HUES64 (cell line): ENCODE measurements around the gene SRGAP1.

Experiments
- H3K27ac ChIP-seq: 2 replicates; pipeline ENCODE4 v1.7.0; 2013; ENCODE audit warnings: low read depth, low read length, inconsistent platforms
- H3K27me3 ChIP-seq: 2 replicates; pipeline ENCODE4 v1.6.1; 2013; ENCODE audit warnings: mild to moderate bottlenecking, low read length; ENCODE audit not compliant: insufficient read depth
- H3K36me3 ChIP-seq: 2 replicates; pipeline ENCODE4 v1.6.1; 2013; ENCODE audit warnings: mild to moderate bottlenecking, low read length; ENCODE audit not compliant: insufficient read depth
- H3K4me1 ChIP-seq: 2 replicates; pipeline ENCODE4 v1.6.1; 2013; ENCODE audit warnings: mild to moderate bottlenecking, low read length, moderate library complexity; ENCODE audit not compliant: insufficient read depth
- H3K4me3 ChIP-seq: 2 replicates; pipeline ENCODE4 v1.5.1; 2013; ENCODE audit warnings: mild to moderate bottlenecking, low read length, moderate library complexity
- H3K9ac ChIP-seq: 2 replicates; pipeline ENCODE4 v1.6.1; 2013; ENCODE audit warnings: mild to moderate bottlenecking, low read depth, low read length
- H3K9me3 ChIP-seq: 2 replicates; pipeline ENCODE4 v1.6.1; 2013; ENCODE audit warnings: low read depth, low read length; ENCODE audit not compliant: insufficient read depth
- WGBS: fragments of 150-250, 120-280 bp; methylation state at CpG from one replicate; pipeline ENCODE4 v1.1.7; 2013; ENCODE audit warnings: missing lambda C conversion rate; 5-methylcytosine and 5-hydroxymethylcytosine counted together

The SRGAP1 gene

DNA sequence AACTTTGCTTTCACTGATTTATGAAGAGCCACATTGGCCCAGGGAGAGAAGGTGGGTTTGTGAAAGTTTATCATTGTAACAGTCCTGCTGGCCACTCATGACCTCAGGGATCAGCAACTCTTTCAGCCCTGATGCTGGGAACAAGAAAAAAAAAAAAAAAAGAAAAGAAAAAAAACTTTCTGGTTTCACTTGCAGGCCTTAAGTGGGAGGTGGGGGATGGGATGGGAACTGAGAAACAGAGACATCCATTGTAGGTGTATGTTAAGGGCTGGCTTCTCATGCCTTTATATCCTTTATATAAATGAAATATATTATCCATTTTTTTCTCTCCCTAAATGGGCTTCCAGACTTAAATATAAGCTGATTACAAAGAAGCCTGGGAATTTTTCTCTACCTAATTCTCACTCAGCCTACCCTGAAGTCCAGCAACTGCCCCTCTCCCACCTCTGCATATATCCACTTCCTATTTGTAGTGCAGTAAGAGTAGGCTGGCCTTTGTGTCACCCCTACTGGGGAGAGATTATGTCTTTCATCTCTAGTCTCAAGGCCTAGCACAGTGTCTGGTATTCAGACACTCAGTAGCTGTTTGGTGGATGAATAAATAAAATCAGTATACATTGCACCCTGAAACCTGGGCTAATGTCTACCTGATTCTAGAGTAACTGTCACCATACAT is 190.5 kb downstream of the SRGAP1 start:
- peaks cover 19% of the 10 kb centered on the region for H3K4me1 ChIP-seq
- H3K9me3 ChIP-seq, result peaks cover 9% of the 10 kb centered on the region
- no peak overlapping the region for H3K9ac ChIP-seq
- H3K36me3 ChIP-seq, result no peaks in the 10 kb centered on the region
- H3K27me3 ChIP-seq, result no peaks in the 10 kb centered on the region
- H3K27ac ChIP-seq, result no peak overlapping the region
- no peak overlapping the region for H3K4me3 ChIP-seq

DNA sequence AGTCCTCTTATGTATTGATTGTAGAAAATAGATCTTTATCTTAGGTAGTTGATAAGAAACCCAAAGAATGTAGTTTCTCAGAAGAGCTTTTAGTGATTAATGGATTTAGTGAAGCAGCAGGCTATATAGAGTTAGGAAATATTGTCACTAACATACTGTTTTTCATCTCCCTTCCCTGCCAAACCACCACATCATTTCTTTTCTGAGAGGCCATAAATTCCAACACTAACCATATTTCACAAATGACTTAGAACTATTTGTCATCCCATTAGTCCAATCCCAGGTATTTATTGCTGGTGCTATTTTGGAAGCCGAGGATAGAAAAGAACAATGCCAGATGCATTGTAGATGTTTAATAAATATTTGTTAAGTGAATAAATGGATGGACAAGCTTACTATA is 191.9 kb downstream of the SRGAP1 start:
- H3K9me3 ChIP-seq, result peaks cover 8% of the 10 kb centered on the region
- WGBS, result 90% methylated on average over 1 of the region's 1 CpG
- no peaks in the 10 kb centered on the region for H3K36me3 ChIP-seq
- peaks cover 24% of the 10 kb centered on the region for H3K4me1 ChIP-seq
- no peak overlapping the region for H3K4me3 ChIP-seq
- H3K27me3 ChIP-seq, result no peaks in the 10 kb centered on the region
- no peak overlapping the region for H3K27ac ChIP-seq
- H3K9ac ChIP-seq, result no peak overlapping the region

DNA sequence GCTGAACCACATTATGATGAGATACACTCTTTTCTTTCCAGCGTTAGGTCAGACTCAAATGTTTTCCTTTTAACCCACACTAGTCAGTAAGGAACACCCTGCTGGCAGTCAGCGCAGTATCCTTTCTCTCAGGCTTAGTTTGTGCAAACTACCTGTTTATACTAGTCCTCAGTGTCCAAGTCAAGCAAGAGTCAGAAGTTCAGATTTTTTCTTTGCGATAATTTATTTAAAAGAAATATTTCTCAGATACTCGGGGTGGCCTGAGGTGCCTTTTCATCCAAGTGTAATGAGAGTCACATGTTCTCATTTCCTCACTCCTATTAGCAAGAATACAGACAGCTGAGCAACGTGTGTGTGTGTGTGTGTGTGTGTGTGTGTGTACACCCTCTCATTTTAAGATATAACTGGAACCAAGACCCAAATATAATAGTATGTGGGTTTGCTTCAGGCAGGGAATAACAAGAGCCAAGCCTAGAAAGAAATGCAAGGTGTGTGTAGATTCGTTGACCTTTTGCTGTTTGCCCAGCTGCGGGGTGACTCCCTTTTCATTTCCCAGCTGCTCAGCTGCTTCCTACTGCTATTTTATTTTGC is 194.9 kb downstream of the SRGAP1 start:
- no peaks in the 10 kb centered on the region for H3K9me3 ChIP-seq
- H3K27me3 ChIP-seq, result no peaks in the 10 kb centered on the region
- no peak overlapping the region for H3K9ac ChIP-seq
- H3K36me3 ChIP-seq, result no peaks in the 10 kb centered on the region
- no peak overlapping the region for H3K4me3 ChIP-seq
- H3K4me1 ChIP-seq, result peaks cover 24% of the 10 kb centered on the region
- WGBS, result 51% methylated on average over 6 of the region's 7 CpGs
- 0 out of 2 replicates have a peak overlapping the region, but pooled peaks have one; percentile 22 for H3K27ac ChIP-seq

GRCh38 chr12:64042911-64043310 is 198.4 kb downstream of the SRGAP1 start:
- H3K4me3 ChIP-seq, result no peak overlapping the region
- H3K27ac ChIP-seq, result no peak overlapping the region
- H3K9ac ChIP-seq, result no peak overlapping the region
- no peaks in the 10 kb centered on the region for H3K27me3 ChIP-seq
- no peaks in the 10 kb centered on the region for H3K36me3 ChIP-seq
- peaks cover 24% of the 10 kb centered on the region for H3K4me1 ChIP-seq
- no peaks in the 10 kb centered on the region for H3K9me3 ChIP-seq
- WGBS, result 96% methylated on average over 2 of the region's 2 CpGs

DNA sequence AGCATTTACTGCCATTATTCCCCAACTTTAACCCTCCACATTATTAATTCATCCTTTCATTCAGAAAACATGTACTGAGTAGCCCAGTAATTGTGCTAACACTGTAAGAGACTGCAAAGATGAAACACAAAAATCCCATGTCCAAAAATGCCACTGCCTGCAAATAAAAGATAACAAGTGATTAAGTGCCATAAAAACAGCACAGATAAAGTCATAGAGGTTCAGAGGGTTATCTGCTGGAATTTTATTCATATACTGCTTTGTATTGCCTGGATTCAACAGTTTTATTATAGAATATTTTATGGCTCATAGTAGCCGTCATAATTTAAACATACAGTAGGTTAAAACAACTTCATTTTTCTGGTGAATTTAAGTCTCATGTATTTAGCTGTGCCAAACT is 199.7 kb downstream of the SRGAP1 start:
- H3K9ac ChIP-seq, result no peak overlapping the region
- H3K4me1 ChIP-seq, result peaks cover 14% of the 10 kb centered on the region
- WGBS, result no CpG with 5 or more reads among the region's 1 CpG
- no peaks in the 10 kb centered on the region for H3K9me3 ChIP-seq
- no peaks in the 10 kb centered on the region for H3K36me3 ChIP-seq
- no peaks in the 10 kb centered on the region for H3K27me3 ChIP-seq
- no peak overlapping the region for H3K27ac ChIP-seq
- no peak overlapping the region for H3K4me3 ChIP-seq

DNA sequence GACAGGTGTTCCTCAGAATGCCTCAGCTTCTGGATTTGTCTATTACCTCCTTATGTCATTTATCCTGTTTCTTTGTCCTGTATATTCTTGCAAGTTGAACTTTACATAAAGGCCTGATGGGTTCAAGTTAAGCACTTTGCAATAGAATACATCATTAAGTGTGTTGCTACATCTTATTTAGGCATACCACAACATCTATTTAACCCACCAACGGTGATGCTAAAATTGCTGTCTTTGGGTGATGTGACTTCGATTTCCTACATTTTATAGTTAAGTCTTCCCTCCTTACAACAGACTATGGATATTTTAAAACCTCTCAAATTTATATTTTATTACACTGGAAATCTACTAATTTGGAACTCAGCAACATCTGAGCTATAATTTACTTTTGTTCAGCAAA is 206.6 kb downstream of the SRGAP1 start:
- WGBS, result 74% methylated on average over 2 of the region's 2 CpGs

DNA sequence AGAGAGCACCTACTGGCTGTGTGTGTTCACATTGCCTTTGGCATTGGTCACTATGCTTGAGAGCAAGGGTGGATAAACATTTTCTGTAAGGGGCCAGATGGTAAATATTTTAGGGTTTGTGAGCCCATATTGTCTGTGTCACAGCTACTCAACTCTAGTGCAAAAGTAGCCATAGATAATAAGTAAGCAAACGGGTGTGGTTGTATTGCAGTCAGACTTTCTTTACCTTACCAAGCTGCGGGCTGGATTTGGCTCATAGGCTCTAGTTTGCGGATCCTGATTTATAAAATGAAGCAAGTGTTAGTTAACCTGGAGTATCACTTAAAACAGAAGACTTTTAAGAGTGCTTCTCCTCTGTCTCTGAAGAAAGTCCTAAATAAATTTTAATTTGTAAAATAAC is 208.6 kb downstream of the SRGAP1 start:
- WGBS, result 97% methylated on average over 3 of the region's 3 CpGs
- Histone ChIP-seq H3K27me3 (no peaks in the 10 kb centered on the region), H3K9ac (no peak overlapping the region)

More for the DNA sequence above, 206.6 kb downstream of the SRGAP1 start:
- Histone ChIP-seq H3K9ac (no peak overlapping the region), H3K36me3 (no peaks in the 10 kb centered on the region), H3K4me3 (no peak overlapping the region), H3K27ac (no peak overlapping the region), H3K9me3 (no peaks in the 10 kb centered on the region), H3K27me3 (no peaks in the 10 kb centered on the region), H3K4me1 (no peaks in the 10 kb centered on the region)

DNA sequence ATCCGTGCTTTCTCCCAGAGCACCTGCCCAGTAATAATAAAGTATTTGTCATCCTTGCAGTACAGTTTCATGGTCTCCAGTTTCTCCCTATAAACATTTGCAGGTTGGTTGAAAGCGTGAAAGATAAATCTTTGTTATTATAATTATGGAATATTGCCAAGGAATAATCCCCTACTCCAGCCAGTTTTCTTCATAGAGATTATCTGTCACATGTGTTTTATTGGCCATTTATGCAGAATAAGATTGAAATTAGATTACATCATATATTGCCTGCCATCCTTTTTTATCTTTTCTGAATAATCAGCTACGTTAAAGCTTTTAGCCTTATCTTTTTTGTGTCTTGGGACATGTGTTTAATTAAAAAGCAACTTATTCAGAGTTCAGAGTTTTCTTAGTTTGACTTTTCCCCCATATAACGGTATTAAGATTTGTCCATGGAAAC is 209.6 kb downstream of the SRGAP1 start:
- Histone ChIP-seq H3K27ac (no peak overlapping the region), H3K27me3 (no peaks in the 10 kb centered on the region), H3K4me3 (no peak overlapping the region), H3K9me3 (no peaks in the 10 kb centered on the region), H3K36me3 (no peaks in the 10 kb centered on the region), H3K9ac (no peak overlapping the region), H3K4me1 (no peaks in the 10 kb centered on the region)
- 100% methylated on average over 2 of the region's 4 CpGs for WGBS

More for the DNA sequence above, 208.6 kb downstream of the SRGAP1 start:
- H3K4me1 ChIP-seq, result no peaks in the 10 kb centered on the region
- H3K27ac ChIP-seq, result no peak overlapping the region
- no peak overlapping the region for H3K4me3 ChIP-seq
- H3K36me3 ChIP-seq, result no peaks in the 10 kb centered on the region
- H3K9me3 ChIP-seq, result no peaks in the 10 kb centered on the region

GRCh38 chr12:64056741-64057140 is 212.2 kb downstream of the SRGAP1 start:
- Histone ChIP-seq H3K4me1 (no peaks in the 10 kb centered on the region), H3K9ac (no peak overlapping the region), H3K4me3 (no peak overlapping the region), H3K36me3 (no peaks in the 10 kb centered on the region), H3K27me3 (no peaks in the 10 kb centered on the region), H3K27ac (no peak overlapping the region), H3K9me3 (no peaks in the 10 kb centered on the region)
- WGBS, result 91% methylated on average over 1 of the region's 1 CpG

DNA sequence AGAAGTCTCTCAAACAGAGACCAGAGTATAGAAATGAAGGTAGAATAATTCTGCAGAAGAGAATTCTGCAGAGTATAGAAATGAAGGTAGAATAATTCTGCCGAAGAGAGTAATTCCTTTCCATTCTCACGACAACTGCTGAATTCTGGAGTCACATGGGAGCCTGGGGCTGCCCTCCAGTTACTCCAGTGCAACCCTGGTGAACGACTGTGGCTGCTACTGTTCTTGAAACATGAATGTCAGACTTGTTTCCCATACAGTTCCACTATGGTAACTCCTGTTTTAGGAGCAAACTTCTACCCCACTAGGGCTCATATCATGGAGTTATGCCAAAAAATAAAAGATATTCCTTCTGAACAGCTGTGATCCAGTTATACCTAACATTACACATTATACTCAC is 213.2 kb downstream of the SRGAP1 start:
- no peak overlapping the region for H3K27ac ChIP-seq
- WGBS, result 94% methylated on average over 3 of the region's 3 CpGs
- H3K4me1 ChIP-seq, result no peaks in the 10 kb centered on the region

DNA sequence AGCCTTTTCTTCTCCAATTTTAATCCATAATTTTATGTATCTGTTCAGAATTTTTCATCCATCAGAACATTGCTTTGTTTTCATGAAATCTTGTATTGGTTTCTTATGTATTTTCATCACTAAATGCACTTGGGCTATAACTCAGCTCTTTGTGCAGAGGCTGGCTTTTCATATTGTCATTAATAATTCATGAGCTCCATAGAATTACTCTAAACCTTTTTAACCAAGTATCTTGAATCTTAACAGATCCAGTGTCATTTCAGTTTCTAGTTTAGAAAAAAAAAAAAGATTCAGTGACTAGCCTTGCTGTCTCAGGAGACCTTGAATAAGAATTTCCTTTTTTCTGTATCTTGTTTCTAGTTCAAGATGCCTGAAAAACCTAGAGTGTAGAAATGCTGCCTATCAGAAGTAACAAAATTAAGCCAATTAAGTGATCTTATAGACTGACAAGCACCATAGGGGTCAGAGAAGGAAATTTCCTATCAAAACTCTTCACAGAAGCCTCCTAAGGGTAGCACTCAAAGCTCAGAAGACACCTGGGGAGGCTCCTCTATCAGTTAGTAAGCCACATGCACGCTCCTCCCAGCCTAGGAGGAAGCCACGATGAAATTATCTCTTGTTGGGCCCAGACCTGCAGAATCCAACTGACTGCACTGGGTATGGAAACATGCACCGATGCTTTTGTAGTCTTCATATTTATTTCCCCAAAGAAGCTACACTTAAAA is 214.2 kb downstream of the SRGAP1 start:
- no peak overlapping the region for H3K9ac ChIP-seq
- H3K36me3 ChIP-seq, result no peaks in the 10 kb centered on the region
- no peaks in the 10 kb centered on the region for H3K4me1 ChIP-seq
- no peaks in the 10 kb centered on the region for H3K27me3 ChIP-seq
- 82% methylated on average over 3 of the region's 3 CpGs for WGBS
- no peak overlapping the region for H3K4me3 ChIP-seq
- no peak overlapping the region for H3K27ac ChIP-seq
- no peaks in the 10 kb centered on the region for H3K9me3 ChIP-seq

More for the DNA sequence above, 213.2 kb downstream of the SRGAP1 start:
- H3K36me3 ChIP-seq, result no peaks in the 10 kb centered on the region
- no peak overlapping the region for H3K9ac ChIP-seq
- no peak overlapping the region for H3K4me3 ChIP-seq
- no peaks in the 10 kb centered on the region for H3K27me3 ChIP-seq
- no peaks in the 10 kb centered on the region for H3K9me3 ChIP-seq
